SU-DHL-6 (cell line): ENCODE measurements around the gene CDK16.

Experiments used
- H2AFZ ChIP-seq: fragments of 200-600 bp; sonication (generic); 2 replicates; pipeline ENCODE4 v1.6.1; 2014; ENCODE audit warnings: low read depth, mild to moderate bottlenecking, moderate library complexity, mixed read lengths, antibody characterized with exemption, low read length; ENCODE audit not compliant: severe bottlenecking
- H3F3A ChIP-seq: fragments of 200-600 bp; shearing (Covaris generic); 2 replicates; pipeline ENCODE4 v1.6.0; 2016; ENCODE audit warnings: antibody characterized with exemption, mild to moderate bottlenecking; ENCODE audit not compliant: insufficient read depth
- H3K27ac ChIP-seq: fragments of 200-600 bp; sonication (generic); 2 replicates; pipeline ENCODE4 v1.5.1; 2016; ENCODE audit warnings: low read depth, mild to moderate bottlenecking, low read length, moderate library complexity, mixed read lengths
- H3K27me3 ChIP-seq: fragments of 200-600 bp; sonication (generic), shearing (Covaris generic); 2 replicates; pipeline ENCODE4 v1.6.0; 2014; ENCODE audit warnings: mild to moderate bottlenecking, low read length
- H3K36me3 ChIP-seq: fragments of 200-600 bp; sonication (generic); 2 replicates; pipeline ENCODE4 v1.6.1; 2014; ENCODE audit warnings: mild to moderate bottlenecking, low read length, mixed read lengths
- H3K4me2 ChIP-seq: fragments of 300-600, 200-600 bp; shearing (Covaris generic), sonication (generic); 2 replicates; pipeline ENCODE4 v1.6.0; 2014; ENCODE audit warnings: low read length, low read depth, mild to moderate bottlenecking; ENCODE audit not compliant: poor library complexity, severe bottlenecking
- H3K4me3 ChIP-seq: fragments of 200-600 bp; sonication (generic); 2 replicates; pipeline ENCODE4 v1.5.1; 2014; ENCODE audit warnings: antibody characterized with exemption, low read length, mild to moderate bottlenecking, mixed read lengths; ENCODE audit not compliant: insufficient read depth, poor library complexity, severe bottlenecking
- H3K79me2 ChIP-seq: fragments of 200-600 bp; sonication (generic); 2 replicates; pipeline ENCODE4 v1.6.1; 2014; ENCODE audit warnings: mild to moderate bottlenecking, low read length, moderate library complexity; ENCODE audit not compliant: insufficient read depth
- H3K9ac ChIP-seq: fragments of 200-600 bp; sonication (generic); 2 replicates; pipeline ENCODE4 v1.7.0; 2014; ENCODE audit warnings: mild to moderate bottlenecking, low read length
- H3K9me2 ChIP-seq: fragments of 200-600 bp; sonication (generic); replicated peaks from 2 replicates; pipeline ENCODE4 v1.6.1; 2014; ENCODE audit warnings: low read length; ENCODE audit not compliant: insufficient read depth
- H3K9me3 ChIP-seq: fragments of 200-600 bp; sonication (generic); 2 replicates; pipeline ENCODE4 v1.6.1; 2014; ENCODE audit warnings: low read length, mixed read lengths; ENCODE audit not compliant: insufficient read depth
- H4K20me1 ChIP-seq: fragments of 200-600 bp; sonication (generic); 2 replicates; pipeline ENCODE4 v1.6.1; 2014; ENCODE audit warnings: low read depth, mild to moderate bottlenecking, antibody characterized with exemption, low read length, moderate library complexity, mixed read lengths
- EZH2phosphoT487 ChIP-seq: fragments of 200-600 bp; sonication (generic), shearing (Covaris generic); conservative IDR thresholded peaks from 2 replicates; pipeline ENCODE4 v1.6.1; 2018; ENCODE audit warnings: mild to moderate bottlenecking, antibody characterized with exemption, low read length, moderate library complexity, mixed read lengths
- TF ChIP-seq, protein P1 (sequence below): fragments of 200-600 bp; sonication (generic); IDR thresholded peaks from one replicate; pipeline ENCODE4 v1.5.1; 2017; ENCODE audit warnings: antibody characterized with exemption, mild to moderate bottlenecking, low read length, moderate library complexity; ENCODE audit not compliant: insufficient read depth, poor library complexity, severe bottlenecking

CDK16 gene

DNA sequence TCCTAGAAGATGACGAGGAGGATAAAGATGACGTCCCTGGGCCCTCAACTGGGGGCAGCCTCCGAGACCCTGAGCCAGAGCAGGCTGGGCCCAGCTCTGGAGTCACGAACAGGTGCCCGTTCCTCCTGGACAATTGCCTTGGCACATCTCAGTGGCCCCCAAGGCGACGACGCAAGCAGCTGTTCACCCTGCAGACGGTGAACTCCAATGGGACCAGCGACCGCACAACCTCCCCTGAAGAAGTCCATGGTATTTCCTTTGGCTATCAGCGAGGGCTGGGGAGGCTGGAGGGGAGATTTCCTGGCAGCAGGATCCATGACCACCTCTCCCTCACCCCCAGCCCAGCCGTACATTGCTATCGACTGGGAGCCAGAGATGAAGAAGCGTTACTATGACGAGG, 26.2 kb downstream of the CDK16 start:
- H3K9me2 ChIP-seq = no peaks in the 10 kb centered on the region
- H3K4me2 ChIP-seq = no peak overlapping the region
- no peaks in the 10 kb centered on the region for H3K27me3 ChIP-seq
- no peaks in the 10 kb centered on the region for H3K9me3 ChIP-seq
- no peaks in the 10 kb centered on the region for H3K36me3 ChIP-seq
- H3K79me2 ChIP-seq = no peaks in the 10 kb centered on the region
- no peak overlapping the region for H2AFZ ChIP-seq
- no peaks in the 10 kb centered on the region for H4K20me1 ChIP-seq
- no peak overlapping the region for H3K9ac ChIP-seq
- H3F3A ChIP-seq = no peaks in the 10 kb centered on the region
- H3K4me3 ChIP-seq = no peak overlapping the region
- TF ChIP-seq EZH2phosphoT487 = no peak
- TF ChIP-seq, protein P1, sequence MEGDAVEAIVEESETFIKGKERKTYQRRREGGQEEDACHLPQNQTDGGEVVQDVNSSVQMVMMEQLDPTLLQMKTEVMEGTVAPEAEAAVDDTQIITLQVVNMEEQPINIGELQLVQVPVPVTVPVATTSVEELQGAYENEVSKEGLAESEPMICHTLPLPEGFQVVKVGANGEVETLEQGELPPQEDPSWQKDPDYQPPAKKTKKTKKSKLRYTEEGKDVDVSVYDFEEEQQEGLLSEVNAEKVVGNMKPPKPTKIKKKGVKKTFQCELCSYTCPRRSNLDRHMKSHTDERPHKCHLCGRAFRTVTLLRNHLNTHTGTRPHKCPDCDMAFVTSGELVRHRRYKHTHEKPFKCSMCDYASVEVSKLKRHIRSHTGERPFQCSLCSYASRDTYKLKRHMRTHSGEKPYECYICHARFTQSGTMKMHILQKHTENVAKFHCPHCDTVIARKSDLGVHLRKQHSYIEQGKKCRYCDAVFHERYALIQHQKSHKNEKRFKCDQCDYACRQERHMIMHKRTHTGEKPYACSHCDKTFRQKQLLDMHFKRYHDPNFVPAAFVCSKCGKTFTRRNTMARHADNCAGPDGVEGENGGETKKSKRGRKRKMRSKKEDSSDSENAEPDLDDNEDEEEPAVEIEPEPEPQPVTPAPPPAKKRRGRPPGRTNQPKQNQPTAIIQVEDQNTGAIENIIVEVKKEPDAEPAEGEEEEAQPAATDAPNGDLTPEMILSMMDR = no peak
- no peak overlapping the region for H3K27ac ChIP-seq

DNA sequence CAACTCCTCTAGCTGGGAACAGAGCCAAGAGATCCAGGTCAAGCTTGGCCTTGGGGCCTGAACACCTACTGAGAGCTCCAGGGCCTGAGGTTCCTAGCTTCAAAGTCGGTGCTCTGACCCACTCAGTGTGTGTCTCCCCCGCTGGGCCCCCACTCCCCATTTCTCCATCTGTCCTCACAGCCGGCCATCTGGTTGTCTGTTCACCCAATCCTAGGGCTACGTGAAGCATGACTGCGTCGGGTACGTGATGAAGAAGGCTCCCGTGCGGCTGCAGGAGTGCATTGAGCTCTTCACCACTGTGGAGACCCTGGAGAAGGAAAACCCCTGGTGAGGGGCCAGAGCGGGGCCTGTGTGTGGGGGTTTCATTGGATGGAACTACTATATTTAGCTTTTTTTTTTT, 26.7 kb downstream of the CDK16 start:
- TF ChIP-seq, protein P1 = no peak
- TF ChIP-seq EZH2phosphoT487 = no peak
- no peaks in the 10 kb centered on the region for H3K36me3 ChIP-seq

GRCh38 chrX:47247206-47247998, 28.9 kb downstream of the CDK16 start:
- H3K79me2 ChIP-seq = no peaks in the 10 kb centered on the region
- no peaks in the 10 kb centered on the region for H3K36me3 ChIP-seq
- no peak overlapping the region for H3K27ac ChIP-seq
- no peaks in the 10 kb centered on the region for H3K27me3 ChIP-seq
- no peaks in the 10 kb centered on the region for H3K9me3 ChIP-seq
- no peak overlapping the region for H3K9ac ChIP-seq
- no peak overlapping the region for H2AFZ ChIP-seq
- no peaks in the 10 kb centered on the region for H3F3A ChIP-seq
- H3K4me2 ChIP-seq = no peak overlapping the region
- no peak overlapping the region for H3K4me3 ChIP-seq
- TF ChIP-seq, protein P1 = no peak
- no peak for TF ChIP-seq EZH2phosphoT487
- no peaks in the 10 kb centered on the region for H4K20me1 ChIP-seq
- H3K9me2 ChIP-seq = no peaks in the 10 kb centered on the region

More for the DNA sequence above, 26.7 kb downstream of the CDK16 start:
- no peak overlapping the region for H3K4me3 ChIP-seq
- no peak overlapping the region for H3K4me2 ChIP-seq
- H3K9me3 ChIP-seq = no peaks in the 10 kb centered on the region
- no peaks in the 10 kb centered on the region for H3K9me2 ChIP-seq
- H3K27me3 ChIP-seq = no peaks in the 10 kb centered on the region
- H3K9ac ChIP-seq = no peak overlapping the region
- no peak overlapping the region for H3K27ac ChIP-seq
- H4K20me1 ChIP-seq = no peaks in the 10 kb centered on the region
- no peak overlapping the region for H2AFZ ChIP-seq
- H3F3A ChIP-seq = no peaks in the 10 kb centered on the region
- no peaks in the 10 kb centered on the region for H3K79me2 ChIP-seq
